AG09309 (cell line): ENCODE measurements around the gene IL17RC.

ENCODE experiments used
- DNase-seq: peaks from one replicate; pipeline ENCODE4 v3.0.0-alpha.2; 2010; ENCODE audit warnings: low read depth
- H3K4me3 ChIP-seq: 2 replicates; pipeline ENCODE4 v1.5.1; 2011; ENCODE audit warnings: mild to moderate bottlenecking, low read depth, low read length, moderate library complexity; ENCODE audit not compliant: control insufficient read depth
- TF ChIP-seq, protein P1 (sequence below): IDR thresholded peaks from 2 replicates; pipeline ENCODE4 v1.5.1; 2011; ENCODE audit warnings: mild to moderate bottlenecking, low read depth, low read length, inconsistent platforms; ENCODE audit not compliant: insufficient read depth, control insufficient read depth; ENCODE audit errors: missing control alignments

The IL17RC gene

DNA sequence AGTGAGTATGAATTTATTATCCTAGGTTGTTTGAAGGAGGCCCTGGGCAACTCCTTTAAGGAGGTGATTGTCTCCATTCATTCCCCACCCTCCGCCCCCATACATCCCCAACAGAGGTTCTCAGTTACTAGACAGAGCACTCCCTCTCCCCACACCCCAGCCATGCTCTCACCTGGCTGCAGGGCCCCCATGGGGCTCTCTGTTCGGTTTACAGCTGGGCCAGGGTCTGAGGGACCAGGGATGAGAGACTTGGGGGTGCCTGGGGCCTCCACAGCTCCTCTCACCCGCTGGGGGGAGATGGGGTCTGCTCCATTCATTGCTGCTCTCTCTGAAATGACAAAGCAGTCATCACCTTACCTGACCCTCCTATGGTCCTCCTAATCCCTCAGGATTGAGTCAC is 31.7 kb downstream of the IL17RC start:
- TF ChIP-seq, protein P1, sequence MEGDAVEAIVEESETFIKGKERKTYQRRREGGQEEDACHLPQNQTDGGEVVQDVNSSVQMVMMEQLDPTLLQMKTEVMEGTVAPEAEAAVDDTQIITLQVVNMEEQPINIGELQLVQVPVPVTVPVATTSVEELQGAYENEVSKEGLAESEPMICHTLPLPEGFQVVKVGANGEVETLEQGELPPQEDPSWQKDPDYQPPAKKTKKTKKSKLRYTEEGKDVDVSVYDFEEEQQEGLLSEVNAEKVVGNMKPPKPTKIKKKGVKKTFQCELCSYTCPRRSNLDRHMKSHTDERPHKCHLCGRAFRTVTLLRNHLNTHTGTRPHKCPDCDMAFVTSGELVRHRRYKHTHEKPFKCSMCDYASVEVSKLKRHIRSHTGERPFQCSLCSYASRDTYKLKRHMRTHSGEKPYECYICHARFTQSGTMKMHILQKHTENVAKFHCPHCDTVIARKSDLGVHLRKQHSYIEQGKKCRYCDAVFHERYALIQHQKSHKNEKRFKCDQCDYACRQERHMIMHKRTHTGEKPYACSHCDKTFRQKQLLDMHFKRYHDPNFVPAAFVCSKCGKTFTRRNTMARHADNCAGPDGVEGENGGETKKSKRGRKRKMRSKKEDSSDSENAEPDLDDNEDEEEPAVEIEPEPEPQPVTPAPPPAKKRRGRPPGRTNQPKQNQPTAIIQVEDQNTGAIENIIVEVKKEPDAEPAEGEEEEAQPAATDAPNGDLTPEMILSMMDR, result no peak
- no peak for DNase-seq
- no peak overlapping the region for H3K4me3 ChIP-seq

DNA sequence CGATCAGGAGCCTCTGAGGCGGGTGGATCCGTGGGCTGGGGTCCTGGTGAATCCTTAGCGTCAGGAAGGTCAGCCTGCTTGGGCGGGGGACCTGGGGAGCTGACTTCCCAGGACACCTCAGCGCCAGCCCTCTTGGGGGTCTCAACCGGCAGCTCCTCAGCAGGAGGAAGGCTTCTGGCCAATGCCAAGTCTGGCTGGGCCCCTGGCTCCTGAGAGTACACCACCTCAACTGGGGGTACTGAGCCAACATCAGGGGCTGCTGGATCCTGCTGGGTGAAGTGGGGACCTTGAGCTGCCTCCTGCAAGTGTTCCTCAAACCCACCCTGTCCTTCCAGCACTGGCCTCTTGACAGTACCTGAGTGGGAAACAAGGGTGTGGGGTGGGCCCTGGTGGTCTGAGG is 32.2 kb downstream of the IL17RC start:
- DNase-seq, result no peak
- TF ChIP-seq, protein P1, result no peak
- H3K4me3 ChIP-seq, result no peak overlapping the region

DNA sequence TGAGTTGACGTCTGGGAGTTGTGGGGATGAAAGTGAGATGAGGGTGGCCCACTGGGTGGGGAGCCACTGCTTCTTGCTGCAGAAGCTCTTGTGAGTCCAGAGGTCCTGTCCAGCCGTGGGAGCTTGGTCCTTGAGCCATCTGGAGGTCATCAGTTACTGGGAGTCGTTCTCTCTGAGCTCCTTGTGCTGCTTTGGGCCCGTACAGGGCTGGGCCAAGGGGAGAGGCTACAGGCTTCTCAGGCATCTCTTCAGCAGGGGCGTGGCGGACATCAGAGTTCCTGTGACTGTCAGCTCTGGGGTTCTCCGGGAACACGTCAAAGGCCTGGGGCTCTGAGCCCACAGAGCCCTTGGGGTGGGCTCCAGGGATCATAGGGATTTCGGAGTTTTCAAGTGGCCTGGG is 32.7 kb downstream of the IL17RC start:
- TF ChIP-seq, protein P1, result no peak
- H3K4me3 ChIP-seq, result no peak overlapping the region
- DNase-seq, result no peak

DNA sequence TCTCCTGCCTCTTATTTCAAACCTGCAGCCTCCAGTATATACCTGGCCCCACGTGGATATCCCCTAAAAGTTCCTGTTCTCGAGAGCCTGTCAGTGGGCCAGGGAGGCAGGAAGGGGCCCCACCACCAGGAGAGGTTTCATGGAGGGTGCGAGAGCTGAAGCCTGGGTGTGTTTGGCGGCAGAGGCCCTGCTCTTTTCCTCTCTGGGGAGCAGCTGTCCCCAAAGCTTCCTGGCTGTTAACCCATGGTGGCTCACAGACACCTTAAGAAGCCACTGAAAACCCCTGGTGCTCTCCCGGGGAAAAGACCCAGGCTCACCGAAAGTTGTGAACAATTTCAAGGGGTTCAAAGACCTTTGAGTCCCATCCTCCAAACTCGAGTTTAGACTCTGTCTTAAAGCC is 34.2 kb downstream of the IL17RC start:
- TF ChIP-seq, protein P1, result no peak
- H3K4me3 ChIP-seq, result no peak overlapping the region
- DNase-seq, result no peak

DNA sequence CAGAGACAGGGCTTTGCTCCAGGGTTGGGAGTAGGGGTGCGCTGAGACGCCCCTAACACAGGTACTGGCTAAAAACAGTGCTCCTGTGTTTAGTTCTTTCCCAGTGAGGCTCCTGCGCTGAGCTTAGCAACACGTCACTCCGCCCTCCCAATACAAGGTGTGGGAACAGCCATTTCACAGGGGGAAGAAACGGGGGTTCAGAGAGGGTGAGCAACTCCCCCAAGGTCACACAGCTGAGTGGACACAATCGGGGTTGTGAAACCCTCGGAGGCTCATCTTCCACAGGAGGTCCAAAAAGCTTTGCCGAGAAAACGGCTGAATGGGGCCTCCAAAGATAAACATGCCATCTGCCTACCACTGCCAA is 34.7 kb downstream of the IL17RC start:
- DNase-seq, result no peak
- TF ChIP-seq, protein P1, result no peak

DNA sequence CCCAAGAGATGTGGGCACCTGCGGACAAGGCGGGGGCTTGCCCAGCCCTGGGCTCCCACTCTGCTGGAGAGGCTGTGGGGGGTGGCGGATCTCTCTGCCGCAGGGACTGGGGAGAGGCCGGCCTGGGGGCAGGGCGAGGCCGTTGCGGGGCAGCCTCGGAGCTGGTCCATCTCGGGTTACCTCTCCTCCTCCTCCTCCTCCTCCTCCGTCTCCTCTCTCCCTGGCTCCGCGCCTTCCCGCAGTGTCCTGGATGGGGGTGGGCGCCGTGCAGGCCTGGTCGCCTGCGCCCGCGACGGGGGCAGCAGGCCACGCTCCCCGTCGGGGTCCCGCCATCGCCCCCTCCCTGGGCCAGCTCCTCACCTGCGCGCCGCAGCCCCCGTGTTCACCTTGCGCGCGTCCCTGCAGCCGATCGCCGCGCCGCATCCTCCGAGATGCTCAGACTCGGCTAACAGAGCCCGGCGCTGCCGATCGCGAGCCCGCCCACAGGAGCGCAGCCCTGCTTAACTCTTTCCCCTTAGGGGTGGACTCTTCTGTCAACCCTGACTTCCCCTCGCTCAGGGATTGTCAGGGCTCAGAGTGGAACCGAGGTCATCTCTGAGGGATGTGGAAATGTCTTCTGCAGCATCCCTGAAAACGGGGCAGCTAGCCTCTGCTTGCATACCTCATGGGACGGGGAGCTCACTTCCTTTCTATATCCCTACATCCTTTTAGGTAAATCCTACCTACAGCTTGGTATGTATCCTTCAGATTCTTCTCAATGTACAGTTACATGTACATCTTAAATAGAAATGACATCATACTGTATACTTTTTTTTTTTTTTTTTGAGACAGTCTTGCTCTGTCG is 35.3 kb downstream of the IL17RC start, which contains the start of gene PRRT3:
Gene PRRT3 (minus strand): TSS at position 447 of the 844 bp plus-strand sequence. CDS start 2,293 bp downstream, outside the sequence.
- peak within 1 kb of the TSS; percentile 67 for H3K4me3 ChIP-seq
- TF ChIP-seq, protein P1, result no peak
- no peak for DNase-seq

More for the DNA sequence above, 34.7 kb downstream of the IL17RC start:
- peak overlapping the region; percentile 67 for H3K4me3 ChIP-seq
